Measurements from ENCODE around the gene KLF2.

The KLF2 gene

GRCh38 chr19:16351133-16351809 lies 26.6 kb downstream of the KLF2 start:
- H3K4me1 ChIP-seq (ENCODE audit: insufficient read depth, low read length), result no peaks in the 10 kb centered on the region
- peaks cover 9% of the 10 kb centered on the region for H3K36me3 ChIP-seq (ENCODE audit: insufficient read depth, low read length)
- no peak overlapping the region for H3K4me3 ChIP-seq (ENCODE audit: low read length)
- H3K9me3 ChIP-seq (ENCODE audit: low read length), result no peaks in the 10 kb centered on the region
- no peak overlapping the region for H2AFZ ChIP-seq (ENCODE audit: low read depth, low read length)
- no peaks in the 10 kb centered on the region for H3K27me3 ChIP-seq (ENCODE audit: insufficient read depth, low read length)

GRCh38 chr19:16355293-16356043 lies 30.8 kb downstream of the KLF2 start:
- Histone ChIP-seq H3K36me3 (ENCODE audit: insufficient read depth, low read length) (peaks cover 17% of the 10 kb centered on the region), H3K27me3 (ENCODE audit: insufficient read depth, low read length) (no peaks in the 10 kb centered on the region)

GRCh38 chr19:16358456-16358855 lies 33.8 kb downstream of the KLF2 start:
- peaks cover 17% of the 10 kb centered on the region for H3K36me3 ChIP-seq (ENCODE audit: insufficient read depth, low read length)
- H3K27me3 ChIP-seq (ENCODE audit: insufficient read depth, low read length), result no peaks in the 10 kb centered on the region
- H3K9me3 ChIP-seq (ENCODE audit: low read length), result no peaks in the 10 kb centered on the region
- H3K4me1 ChIP-seq (ENCODE audit: insufficient read depth, low read length), result no peaks in the 10 kb centered on the region
- H2AFZ ChIP-seq (ENCODE audit: low read depth, low read length), result no peak overlapping the region
- no peak overlapping the region for H3K4me3 ChIP-seq (ENCODE audit: low read length)

More at GRCh38 chr19:16355293-16356043, 30.8 kb downstream of the KLF2 start:
- H2AFZ ChIP-seq (ENCODE audit: low read depth, low read length), result no peak overlapping the region
- no peaks in the 10 kb centered on the region for H3K9me3 ChIP-seq (ENCODE audit: low read length)
- H3K4me1 ChIP-seq (ENCODE audit: insufficient read depth, low read length), result no peaks in the 10 kb centered on the region
- no peak overlapping the region for H3K4me3 ChIP-seq (ENCODE audit: low read length)

- no peak overlapping the region for H3K4me3 ChIP-seq (ENCODE audit: low read length)
- no peaks in the 10 kb centered on the region for H3K27me3 ChIP-seq (ENCODE audit: insufficient read depth, low read length)
- no peaks in the 10 kb centered on the region for H3K9me3 ChIP-seq (ENCODE audit: low read length)
- no peaks in the 10 kb centered on the region for H3K4me1 ChIP-seq (ENCODE audit: insufficient read depth, low read length)
- H3K36me3 ChIP-seq (ENCODE audit: insufficient read depth, low read length), result peaks cover 17% of the 10 kb centered on the region
- H2AFZ ChIP-seq (ENCODE audit: low read depth, low read length), result no peak overlapping the region
Observed at GRCh38 chr19:16359074-16359473, 34.4 kb downstream of the KLF2 start.

- peaks cover 17% of the 10 kb centered on the region for H3K36me3 ChIP-seq (ENCODE audit: insufficient read depth, low read length)
- H3K4me3 ChIP-seq (ENCODE audit: low read length), result no peak overlapping the region
- no peak overlapping the region for H2AFZ ChIP-seq (ENCODE audit: low read depth, low read length)
- no peaks in the 10 kb centered on the region for H3K27me3 ChIP-seq (ENCODE audit: insufficient read depth, low read length)
- no peaks in the 10 kb centered on the region for H3K9me3 ChIP-seq (ENCODE audit: low read length)
- no peaks in the 10 kb centered on the region for H3K4me1 ChIP-seq (ENCODE audit: insufficient read depth, low read length)
Observed at GRCh38 chr19:16359964-16360363, 35.3 kb downstream of the KLF2 start.

- Histone ChIP-seq H3K9me3 (ENCODE audit: low read length) (no peaks in the 10 kb centered on the region), H3K4me3 (ENCODE audit: low read length) (no peak overlapping the region), H3K4me1 (ENCODE audit: insufficient read depth, low read length) (no peaks in the 10 kb centered on the region), H3K27me3 (ENCODE audit: insufficient read depth, low read length) (no peaks in the 10 kb centered on the region), H3K36me3 (ENCODE audit: insufficient read depth, low read length) (peaks cover 11% of the 10 kb centered on the region), H2AFZ (ENCODE audit: low read depth, low read length) (no peak overlapping the region)
Observed at GRCh38 chr19:16360738-16361137, 36.1 kb downstream of the KLF2 start.

GRCh38 chr19:16361254-16361653 lies 36.6 kb downstream of the KLF2 start:
- peaks cover 8% of the 10 kb centered on the region for H3K36me3 ChIP-seq (ENCODE audit: insufficient read depth, low read length)
- no peak overlapping the region for H3K4me3 ChIP-seq (ENCODE audit: low read length)
- no peaks in the 10 kb centered on the region for H3K4me1 ChIP-seq (ENCODE audit: insufficient read depth, low read length)
- H2AFZ ChIP-seq (ENCODE audit: low read depth, low read length), result no peak overlapping the region
- H3K9me3 ChIP-seq (ENCODE audit: low read length), result no peaks in the 10 kb centered on the region
- no peaks in the 10 kb centered on the region for H3K27me3 ChIP-seq (ENCODE audit: insufficient read depth, low read length)

GRCh38 chr19:16361926-16362325 lies 37.3 kb downstream of the KLF2 start:
- peaks cover 3% of the 10 kb centered on the region for H3K36me3 ChIP-seq (ENCODE audit: insufficient read depth, low read length)
- H2AFZ ChIP-seq (ENCODE audit: low read depth, low read length), result no peak overlapping the region
- H3K9me3 ChIP-seq (ENCODE audit: low read length), result no peaks in the 10 kb centered on the region
- H3K27me3 ChIP-seq (ENCODE audit: insufficient read depth, low read length), result no peaks in the 10 kb centered on the region
- no peaks in the 10 kb centered on the region for H3K4me1 ChIP-seq (ENCODE audit: insufficient read depth, low read length)
- no peak overlapping the region for H3K4me3 ChIP-seq (ENCODE audit: low read length)

GRCh38 chr19:16363133-16363851 lies 38.7 kb downstream of the KLF2 start:
- H3K9me3 ChIP-seq (ENCODE audit: low read length), result no peaks in the 10 kb centered on the region
- H3K27me3 ChIP-seq (ENCODE audit: insufficient read depth, low read length), result no peaks in the 10 kb centered on the region
- H2AFZ ChIP-seq (ENCODE audit: low read depth, low read length), result no peak overlapping the region
- H3K4me3 ChIP-seq (ENCODE audit: low read length), result no peak overlapping the region
- no peaks in the 10 kb centered on the region for H3K4me1 ChIP-seq (ENCODE audit: insufficient read depth, low read length)
- H3K36me3 ChIP-seq (ENCODE audit: insufficient read depth, low read length), result peaks cover 3% of the 10 kb centered on the region

GRCh38 chr19:16363852-16364230 lies 39.2 kb downstream of the KLF2 start:
- no peak overlapping the region for H3K4me3 ChIP-seq (ENCODE audit: low read length)
- no peaks in the 10 kb centered on the region for H3K4me1 ChIP-seq (ENCODE audit: insufficient read depth, low read length)
- H2AFZ ChIP-seq (ENCODE audit: low read depth, low read length), result no peak overlapping the region
- H3K36me3 ChIP-seq (ENCODE audit: insufficient read depth, low read length), result peaks cover 3% of the 10 kb centered on the region
- no peaks in the 10 kb centered on the region for H3K27me3 ChIP-seq (ENCODE audit: insufficient read depth, low read length)
- no peaks in the 10 kb centered on the region for H3K9me3 ChIP-seq (ENCODE audit: low read length)

GRCh38 chr19:16364231-16364865 lies 39.7 kb downstream of the KLF2 start:
- Histone ChIP-seq H3K36me3 (ENCODE audit: insufficient read depth, low read length) (no peaks in the 10 kb centered on the region), H3K9me3 (ENCODE audit: low read length) (no peaks in the 10 kb centered on the region), H2AFZ (ENCODE audit: low read depth, low read length) (no peak overlapping the region)

GRCh38 chr19:16365300-16365996 lies 40.8 kb downstream of the KLF2 start:
- Histone ChIP-seq H3K9me3 (ENCODE audit: low read length) (no peaks in the 10 kb centered on the region), H3K4me3 (ENCODE audit: low read length) (no peak overlapping the region), H3K27me3 (ENCODE audit: insufficient read depth, low read length) (no peaks in the 10 kb centered on the region), H2AFZ (ENCODE audit: low read depth, low read length) (no peak overlapping the region), H3K36me3 (ENCODE audit: insufficient read depth, low read length) (no peaks in the 10 kb centered on the region), H3K4me1 (ENCODE audit: insufficient read depth, low read length) (no peaks in the 10 kb centered on the region)

More at GRCh38 chr19:16364231-16364865, 39.7 kb downstream of the KLF2 start:
- Histone ChIP-seq H3K4me3 (ENCODE audit: low read length) (no peak overlapping the region), H3K4me1 (ENCODE audit: insufficient read depth, low read length) (no peaks in the 10 kb centered on the region), H3K27me3 (ENCODE audit: insufficient read depth, low read length) (no peaks in the 10 kb centered on the region)
